ENCODE results near the gene ANOS1.
A peak's percentile ranks its signal among the peaks of the same experiment; 100 is the strongest.
"Not testable (repeated sequence)": the region's sequence is repeated elsewhere in the genome, so short reads cannot be mapped to it uniquely, and the experiment has no call there.

The ANOS1 gene, protein sequence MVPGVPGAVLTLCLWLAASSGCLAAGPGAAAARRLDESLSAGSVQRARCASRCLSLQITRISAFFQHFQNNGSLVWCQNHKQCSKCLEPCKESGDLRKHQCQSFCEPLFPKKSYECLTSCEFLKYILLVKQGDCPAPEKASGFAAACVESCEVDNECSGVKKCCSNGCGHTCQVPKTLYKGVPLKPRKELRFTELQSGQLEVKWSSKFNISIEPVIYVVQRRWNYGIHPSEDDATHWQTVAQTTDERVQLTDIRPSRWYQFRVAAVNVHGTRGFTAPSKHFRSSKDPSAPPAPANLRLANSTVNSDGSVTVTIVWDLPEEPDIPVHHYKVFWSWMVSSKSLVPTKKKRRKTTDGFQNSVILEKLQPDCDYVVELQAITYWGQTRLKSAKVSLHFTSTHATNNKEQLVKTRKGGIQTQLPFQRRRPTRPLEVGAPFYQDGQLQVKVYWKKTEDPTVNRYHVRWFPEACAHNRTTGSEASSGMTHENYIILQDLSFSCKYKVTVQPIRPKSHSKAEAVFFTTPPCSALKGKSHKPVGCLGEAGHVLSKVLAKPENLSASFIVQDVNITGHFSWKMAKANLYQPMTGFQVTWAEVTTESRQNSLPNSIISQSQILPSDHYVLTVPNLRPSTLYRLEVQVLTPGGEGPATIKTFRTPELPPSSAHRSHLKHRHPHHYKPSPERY

DNA sequence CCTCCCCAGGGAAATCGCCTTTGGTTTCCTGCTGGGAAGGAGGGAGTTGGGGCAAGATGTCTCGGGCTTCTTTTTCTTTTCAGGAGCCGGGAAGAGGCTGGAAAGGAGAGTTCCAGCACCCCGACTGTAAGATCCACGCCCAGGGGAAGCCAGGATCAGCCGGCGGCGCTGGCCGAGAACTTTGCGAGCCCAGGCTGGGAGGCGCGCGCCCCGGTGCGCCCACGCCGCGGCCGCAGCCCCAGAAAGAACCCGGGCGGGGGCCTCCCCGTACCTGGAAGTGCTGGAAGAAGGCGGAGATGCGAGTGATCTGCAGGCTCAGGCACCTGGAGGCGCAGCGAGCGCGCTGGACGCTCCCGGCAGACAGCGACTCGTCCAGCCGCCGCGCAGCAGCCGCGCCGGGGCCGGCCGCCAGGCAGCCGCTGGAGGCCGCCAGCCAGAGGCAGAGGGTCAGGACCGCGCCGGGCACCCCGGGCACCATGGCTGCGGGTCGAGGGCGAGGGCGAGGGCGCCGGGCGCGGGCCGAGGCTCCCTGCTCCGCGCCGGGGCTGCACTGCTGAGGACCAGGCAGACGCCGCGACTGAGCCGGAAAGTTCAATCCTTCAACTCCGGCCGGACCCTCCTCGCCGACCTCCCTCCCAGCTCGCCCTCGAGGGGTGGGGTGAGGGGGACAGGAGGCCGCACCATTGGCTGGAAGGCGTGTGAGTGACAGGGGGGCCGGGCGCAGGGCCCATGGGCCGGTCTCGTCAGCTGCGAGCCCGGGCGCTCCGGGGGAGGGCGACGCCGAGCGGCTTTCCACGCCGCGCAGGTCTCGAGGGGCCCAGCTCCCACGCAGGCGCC, at the start of gene ANOS1:
Gene ANOS1, minus strand, starts transcription at position 579 of the 837 bp plus-strand sequence. Its CDS starts 101 bp downstream, at position 478.
- DNase-seq: peak; percentile 54

DNA sequence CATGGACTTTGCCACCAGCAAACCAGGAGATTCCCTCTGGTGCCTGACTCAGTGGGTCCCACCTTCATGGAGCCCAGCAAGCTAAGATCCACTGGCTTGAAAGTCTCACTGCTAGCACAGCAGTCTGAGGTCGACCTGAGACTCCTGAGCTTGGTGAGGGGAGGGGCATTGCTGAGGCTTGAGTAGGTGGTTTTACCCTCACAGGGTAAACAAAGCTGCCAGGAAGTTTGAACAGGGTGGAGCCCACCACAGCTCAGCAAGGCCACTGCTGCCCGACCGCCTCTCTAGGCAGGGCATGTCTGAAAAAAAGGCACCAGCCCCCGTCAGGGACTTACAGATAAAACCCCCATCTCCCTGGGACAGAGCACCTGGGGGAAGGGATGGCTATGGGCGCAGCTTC, 41.2 kb upstream of the ANOS1 start:
- DNase-seq: no peak

DNA sequence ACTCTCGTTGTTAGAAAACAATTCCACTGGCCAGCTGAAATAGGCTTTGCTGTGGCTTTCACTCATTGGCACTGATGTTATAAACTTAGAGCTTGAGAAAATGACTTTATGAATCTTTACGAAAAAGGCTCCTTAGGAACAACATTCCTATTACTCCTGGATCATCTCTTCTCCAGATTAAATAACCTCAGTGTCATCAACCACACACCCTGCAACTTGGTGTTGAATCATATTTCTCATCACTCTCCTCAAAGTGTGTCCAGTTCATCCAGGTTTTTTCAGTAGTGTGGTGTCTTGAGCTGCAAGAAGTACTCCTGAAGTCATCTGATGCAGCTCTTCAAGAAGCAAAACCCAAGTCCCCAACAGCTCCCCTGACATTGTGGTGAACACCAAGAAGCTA, 28.1 kb upstream of the ANOS1 start:
- no peak for DNase-seq

DNA sequence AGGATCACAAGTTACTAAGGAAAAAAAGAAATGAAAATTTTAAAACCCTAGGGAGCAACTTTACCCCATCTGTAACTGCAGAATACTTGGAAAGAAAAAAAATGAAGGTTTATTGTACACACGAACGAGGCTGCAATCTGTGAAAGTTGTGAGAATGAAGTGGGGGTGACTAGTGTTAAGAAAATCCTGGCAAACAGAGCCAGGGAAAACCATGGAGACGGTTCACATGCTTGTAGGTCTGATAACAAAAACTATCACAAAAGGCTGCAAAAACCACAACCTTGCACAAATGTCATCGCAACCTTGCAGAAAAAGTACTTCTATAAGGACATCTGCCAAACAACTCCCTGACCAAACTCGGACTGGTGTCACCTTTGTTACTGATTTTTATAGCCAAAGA, 26.8 kb upstream of the ANOS1 start:
- DNase-seq: not testable (repeated sequence)

DNA sequence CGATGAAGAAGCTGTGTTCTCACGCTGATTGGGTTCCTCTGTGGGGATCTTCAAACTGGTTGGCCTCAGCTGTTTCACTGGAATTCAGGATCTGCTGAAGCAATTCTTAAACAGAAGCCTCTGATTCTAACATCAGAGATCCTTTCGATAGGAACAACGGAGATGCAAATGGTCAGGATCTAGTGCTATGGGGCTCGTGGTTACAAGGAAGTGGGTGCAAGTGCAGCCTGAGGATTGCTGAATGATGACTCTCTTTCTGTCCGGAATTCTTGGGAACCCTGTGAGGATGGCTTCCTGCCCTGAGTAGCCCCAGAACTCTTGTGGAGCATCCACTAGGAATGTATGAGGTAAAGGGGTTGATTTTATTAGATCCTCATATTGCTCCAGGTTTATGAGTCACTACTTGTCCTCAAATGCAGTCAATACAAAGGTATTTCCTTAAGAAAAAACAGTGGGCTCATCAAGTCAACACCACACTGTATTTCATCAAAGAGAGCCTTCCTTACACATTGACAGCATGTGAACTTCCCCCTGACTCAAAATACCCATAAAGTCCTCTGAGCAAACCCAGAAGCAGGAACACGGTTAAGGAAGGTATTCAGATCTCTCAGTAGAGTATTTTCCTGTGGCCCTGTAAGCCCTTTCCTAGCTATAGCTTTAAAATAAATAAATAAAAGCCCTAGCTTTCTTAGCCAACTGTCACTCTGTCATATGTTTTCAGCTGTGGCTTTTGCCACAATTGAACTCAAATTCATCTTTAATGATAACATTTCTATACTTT, 25.9 kb upstream of the ANOS1 start:
- DNase-seq: not testable (repeated sequence)

DNA sequence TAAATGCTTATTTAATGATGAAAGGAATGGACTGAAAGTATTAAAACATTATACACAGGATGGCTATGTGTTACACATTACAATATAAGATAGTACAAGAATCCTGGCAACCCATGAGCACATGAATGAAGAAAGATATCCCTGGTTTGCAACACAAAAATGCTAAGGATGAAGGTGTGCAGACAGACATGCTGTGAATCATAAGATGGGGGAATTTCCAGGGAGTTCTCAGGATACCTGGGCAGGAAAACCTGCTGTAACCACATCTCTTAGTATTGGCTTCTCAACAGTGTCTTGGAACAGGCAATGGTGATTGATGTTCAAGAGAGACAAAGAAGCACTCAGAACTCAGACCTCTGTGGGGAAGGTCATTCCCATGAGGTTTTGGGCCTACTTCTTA, 23.9 kb upstream of the ANOS1 start:
- no peak for DNase-seq

DNA sequence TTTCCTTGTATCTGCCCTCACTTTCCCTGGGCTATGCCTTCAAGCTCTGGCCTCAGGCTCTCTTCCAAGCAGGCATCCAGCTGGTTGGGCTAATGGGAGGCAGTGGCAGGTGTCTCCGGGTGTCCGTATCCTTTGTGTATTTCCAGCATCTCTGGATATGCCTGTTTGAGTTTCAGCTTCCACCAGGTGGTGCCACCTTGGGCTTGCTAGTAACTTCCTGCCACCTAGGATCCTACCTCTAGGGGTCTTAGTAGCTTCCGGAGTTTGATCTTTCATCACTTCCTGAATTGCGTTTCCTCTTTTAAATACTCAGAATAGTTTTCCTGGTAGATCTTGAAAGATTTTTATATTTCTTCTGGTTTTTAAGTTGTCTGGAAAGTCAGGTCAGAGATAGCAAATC, 23.2 kb upstream of the ANOS1 start:
- DNase-seq: peak; percentile 50

DNA sequence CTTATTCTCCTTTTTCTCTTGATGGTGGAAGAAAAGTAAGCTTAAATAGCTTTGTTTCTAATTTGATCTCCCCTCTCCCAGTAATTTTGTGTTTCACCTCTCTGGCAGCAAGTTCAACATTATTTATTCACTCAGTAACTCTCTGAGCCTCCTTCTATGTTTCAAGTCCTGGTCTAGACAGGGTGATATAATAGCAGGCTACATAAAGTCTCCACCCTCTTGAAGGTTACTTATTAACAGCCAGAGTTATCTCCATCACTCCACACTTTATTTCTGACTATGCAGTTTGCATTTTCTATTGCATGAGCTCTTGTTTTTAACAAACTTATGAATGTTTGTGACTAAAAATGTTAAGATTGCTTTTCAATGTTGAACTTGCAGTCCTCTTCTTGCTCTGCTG, 17.8 kb upstream of the ANOS1 start:
- DNase-seq: peak; percentile 20

DNA sequence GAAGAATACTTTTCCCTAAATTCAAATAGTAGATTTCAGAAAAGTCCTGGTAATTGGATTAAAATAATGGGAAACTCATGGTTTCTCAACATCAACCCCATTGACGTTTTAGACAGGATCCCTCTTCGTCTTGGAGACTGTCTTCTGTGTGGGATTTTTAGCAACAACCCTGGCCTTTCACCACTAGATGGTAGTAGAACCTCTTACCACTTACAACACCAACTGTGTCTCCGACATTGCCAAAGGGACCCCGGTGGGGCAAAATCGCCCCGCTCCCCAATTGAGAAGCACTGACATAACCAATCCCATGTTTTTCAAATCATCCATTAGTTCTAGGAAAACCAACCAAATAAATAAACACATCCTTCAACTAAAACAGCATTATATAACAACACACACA, 16.9 kb upstream of the ANOS1 start:
- DNase-seq: peak; percentile 27

DNA sequence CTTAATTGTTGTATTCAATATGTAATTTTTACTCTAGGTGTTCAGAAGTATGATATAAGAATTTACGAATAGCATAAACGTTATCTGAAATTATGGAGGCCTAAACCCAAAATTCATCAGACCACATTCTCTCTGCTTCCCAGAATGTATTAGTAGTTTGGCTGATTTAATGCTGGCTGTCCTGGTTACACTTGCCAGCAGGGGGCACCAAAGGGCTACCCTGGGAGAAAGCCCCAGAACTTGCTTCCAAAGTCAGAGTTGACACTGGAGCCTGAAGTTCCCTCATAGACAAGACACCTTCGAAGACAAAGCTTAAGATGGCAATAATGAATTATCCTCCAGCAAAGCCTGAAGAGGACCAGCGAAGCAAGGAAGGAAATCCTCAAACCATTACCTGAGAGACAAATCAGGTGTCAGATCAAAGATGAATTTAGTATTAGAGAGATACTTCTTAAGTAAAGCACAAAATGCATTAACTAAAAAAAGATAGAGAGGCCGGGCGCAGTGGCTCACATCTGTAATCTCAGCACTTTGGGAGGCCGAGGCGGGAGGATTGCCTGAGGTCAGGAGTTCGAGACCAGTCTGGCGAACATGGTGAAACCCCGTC, 11.3 kb upstream of the ANOS1 start:
- DNase-seq: peak; percentile 54

DNA sequence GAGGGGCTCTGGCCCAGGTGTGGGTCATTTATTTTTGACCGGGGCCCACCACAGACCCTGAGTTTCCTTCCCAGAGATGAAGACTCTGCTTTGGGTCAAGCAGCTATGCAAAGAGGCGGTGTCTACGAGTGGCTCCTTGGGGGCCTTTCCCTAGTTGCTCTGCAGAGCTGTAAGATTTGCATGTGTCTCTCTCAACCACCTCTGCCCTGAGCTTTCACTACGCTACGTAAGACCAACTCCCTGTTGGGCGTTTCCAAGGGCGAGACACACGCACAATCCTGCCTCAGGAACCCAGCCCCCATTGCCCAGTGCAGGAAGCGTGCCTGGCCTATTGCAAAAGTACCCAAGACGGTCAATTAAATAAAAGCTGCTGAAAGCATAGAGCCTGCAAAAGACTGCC, 10.0 kb upstream of the ANOS1 start:
- DNase-seq: no peak

DNA sequence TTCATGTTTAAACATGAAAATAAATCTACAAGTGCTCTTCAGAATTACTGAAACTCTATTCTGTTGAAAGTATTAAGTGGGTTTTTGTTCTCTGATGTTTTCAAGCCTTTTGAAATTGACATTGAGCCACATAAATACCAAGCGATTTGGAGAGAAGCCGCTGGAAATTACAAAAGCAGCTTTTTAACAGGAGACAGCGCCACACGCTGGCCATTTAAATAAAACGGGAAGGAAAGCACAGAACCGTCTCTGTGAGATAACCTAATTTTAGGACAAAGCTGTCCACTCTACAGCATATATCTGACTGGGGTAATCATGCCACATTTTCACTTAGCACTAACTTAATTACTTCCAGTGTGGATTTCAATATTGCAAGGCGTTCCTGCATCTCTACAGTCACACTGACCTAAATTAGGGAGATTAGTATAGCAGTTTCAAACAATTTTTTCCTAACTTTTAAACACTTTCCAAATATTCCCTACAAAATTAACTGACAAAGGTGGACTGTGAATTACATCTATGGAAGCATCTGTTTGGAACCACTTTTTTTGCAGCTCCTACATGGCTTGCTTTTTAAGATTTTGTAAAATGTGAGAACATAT, 6.8 kb upstream of the ANOS1 start:
- peak; percentile 56 for DNase-seq

DNA sequence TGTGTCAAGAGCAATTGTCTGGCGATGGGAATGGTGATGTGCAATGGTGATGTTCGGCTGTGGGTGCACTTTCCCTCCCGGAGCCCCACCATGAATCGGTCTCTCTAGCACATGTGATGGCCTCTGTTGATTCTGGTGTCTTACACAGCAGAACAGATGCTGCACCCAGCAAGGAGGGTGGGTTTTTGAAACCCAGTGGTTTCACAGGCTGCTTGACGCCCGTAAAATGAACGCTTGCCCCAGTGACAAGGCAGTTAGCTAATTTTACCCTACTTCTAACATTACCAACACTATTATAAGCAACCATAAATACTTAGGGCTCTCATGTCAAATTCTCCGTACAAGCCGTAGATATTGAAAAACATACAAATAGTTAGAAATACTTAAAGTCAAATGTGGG, 5.9 kb upstream of the ANOS1 start:
- no peak for DNase-seq

DNA sequence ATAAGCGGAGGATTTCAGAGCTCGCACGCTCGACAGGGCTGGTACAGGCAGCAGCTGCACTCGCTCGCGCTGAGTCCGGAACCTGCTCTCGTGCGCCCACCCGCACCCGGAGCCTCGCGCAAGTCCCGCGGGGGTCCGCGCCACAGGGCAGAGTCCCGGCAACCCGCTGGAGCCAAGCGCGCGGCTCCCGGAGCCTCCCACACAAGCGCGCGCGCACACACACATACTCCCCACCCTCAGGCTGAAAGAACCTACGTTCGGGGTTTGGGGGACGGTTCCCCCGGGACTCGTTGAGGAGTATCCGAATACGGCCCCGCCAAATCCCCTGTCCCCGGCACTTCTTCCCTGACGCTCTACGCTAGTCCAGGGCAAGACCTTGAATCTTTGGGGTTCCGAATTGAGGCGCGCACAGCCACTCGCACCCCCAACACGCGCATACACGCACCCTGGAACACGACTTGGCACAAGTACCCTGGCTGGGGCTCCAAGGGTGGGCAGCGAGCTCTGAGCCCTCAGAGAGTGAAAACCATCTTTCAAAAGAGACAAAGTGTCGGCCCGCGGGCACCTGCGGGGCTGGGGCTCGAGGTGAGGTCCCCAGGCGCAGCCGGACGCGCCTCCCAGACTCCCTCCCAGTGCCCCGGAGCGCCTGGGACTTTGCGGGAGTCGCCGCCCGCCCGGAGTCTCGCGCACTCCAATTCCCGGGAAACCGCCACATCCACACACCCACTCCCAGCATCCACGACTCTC, 952 bp downstream of the ANOS1 start:
- DNase-seq: peak; percentile 25

DNA sequence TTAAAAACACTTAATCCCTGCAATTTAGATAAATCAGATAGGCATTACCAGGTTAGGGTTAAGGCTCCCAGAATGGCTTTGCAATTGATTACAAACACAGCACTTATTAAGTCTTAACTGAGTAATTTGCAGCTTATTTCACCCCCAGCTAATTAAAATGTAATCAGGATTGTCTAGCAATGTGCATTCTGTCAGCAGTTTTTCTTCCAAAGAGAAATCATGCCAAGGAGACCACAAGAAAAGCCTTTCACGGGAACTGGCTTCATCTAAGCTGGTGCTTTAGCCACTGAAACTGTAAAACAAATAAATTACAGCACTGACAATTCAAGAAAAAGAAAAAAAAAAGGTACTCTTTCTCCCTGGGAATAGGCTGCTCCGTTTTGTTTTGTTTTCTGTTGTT, 2.1 kb downstream of the ANOS1 start:
- no peak for DNase-seq

DNA sequence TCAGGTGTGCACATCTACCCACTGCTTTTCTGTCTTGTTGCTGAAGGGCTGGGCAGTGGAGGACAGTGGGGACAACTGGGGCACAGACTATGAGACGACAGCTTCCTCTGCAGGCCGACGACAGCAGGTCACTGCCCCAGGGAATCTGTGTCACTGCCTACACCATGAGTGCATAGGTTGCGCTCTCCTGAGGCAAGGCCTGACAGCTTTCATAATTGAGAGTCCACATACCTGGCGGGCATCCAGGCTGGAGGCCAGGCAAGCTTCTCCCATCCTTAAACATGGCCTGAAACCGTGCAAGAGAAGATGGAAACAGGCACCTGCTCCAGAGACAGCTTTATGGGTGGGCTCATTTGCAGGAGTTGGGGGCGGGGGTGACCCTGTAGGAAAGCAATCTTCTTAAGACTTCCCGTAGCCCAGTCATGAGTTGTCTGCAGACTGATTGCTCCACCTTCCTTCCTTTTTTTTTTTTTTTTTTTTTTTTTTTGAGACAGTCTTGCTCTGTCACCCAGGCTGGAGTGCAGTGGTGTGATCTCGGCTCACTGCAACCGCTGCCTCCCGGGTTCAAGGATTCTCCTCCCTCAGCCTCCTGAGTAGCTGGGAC, 2.9 kb downstream of the ANOS1 start:
- peak; percentile 1 for DNase-seq

DNA sequence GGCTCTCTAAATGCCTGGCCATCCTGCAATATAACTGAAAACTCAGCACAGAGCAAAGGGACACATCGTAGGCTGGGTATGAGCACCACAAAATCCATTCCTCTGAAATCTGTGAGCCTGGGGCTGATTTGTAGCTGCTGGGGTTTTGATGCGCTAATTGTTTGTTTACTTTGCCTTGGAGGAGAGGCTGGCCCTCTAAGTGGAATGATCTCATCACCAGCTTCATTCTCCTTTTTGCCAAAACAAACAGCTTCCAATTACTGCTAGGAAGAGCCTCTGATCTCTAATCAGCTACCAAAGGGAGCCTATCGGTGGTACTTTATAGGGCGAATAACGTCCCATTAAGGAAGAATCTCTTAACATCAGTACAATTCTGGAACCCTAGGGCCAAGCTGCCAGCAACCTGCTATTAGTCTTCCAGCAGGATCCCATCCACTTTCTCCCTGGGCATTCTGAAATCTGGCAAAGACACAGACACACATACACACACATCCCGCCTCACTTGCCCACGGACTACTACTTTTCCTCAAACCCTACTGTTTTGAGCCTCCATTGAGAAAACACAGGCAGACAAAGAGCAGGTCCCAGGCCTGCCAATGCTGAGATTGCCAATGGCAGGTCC, 5.8 kb downstream of the ANOS1 start:
- DNase-seq: peak; percentile 68

DNA sequence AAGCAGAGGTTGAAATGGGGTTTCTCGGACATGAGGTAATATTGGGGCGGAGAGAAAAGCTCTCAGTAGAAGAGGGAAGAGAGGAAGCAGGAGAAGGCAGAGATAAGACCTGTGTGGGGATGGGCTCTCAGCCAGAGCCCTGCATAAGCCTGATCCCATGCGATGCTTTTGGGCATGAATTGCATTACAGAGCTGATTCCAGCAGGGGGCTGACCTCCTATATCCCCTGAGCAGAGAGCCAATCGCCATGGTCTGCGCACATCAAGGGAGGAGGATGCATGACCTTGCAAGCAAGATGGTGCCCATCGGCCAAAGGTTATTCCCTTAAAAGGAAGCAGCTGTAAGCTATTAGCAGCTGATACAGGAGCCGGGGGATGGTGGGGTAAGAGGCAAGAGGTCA, 7.6 kb downstream of the ANOS1 start:
- peak; percentile 28 for DNase-seq

DNA sequence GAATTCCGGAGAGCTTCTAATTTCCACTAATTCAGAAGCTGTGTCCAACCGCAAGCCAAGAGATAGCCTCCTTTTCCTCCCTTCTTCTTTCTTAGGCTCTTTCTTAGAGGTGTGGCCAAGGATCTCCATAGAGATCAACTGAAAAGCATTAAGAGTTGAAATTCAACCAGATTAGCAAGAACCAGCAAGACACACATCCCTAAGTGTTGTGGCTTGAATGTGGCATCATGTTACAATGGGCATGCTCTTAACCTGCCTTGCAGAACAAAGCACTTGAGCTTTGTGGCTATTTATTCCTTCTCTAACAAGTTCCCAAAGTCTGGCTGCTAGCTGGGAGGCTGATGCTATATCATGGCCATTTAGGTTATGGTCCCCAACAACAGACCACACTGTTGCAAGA, 10.4 kb downstream of the ANOS1 start:
- peak; percentile 1 for DNase-seq

DNA sequence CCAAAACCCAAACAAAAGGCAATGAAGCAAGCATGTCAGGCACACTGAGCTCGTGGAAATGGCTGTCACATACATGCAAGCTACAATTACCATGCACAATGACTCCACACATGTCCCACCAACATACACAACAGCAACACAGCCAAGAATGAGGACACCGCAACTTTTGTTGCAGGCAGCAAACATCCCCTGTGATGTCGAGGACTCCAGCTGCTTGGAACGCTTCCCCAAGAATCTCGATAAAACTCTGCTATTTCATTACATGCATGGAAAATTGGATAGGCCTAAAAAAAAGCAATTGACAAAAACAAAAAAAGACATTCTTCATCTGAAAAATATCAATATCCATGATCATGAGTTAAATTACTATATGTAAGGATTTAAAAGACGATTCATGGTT, 11.8 kb downstream of the ANOS1 start:
- DNase-seq: no peak

Measured in DMS53 (cell line).